IMR-90 (cell line): ENCODE results near the gene PIAS1.
"Not testable (repeated sequence)": the region's sequence is repeated elsewhere in the genome, so short reads cannot be mapped to it uniquely, and the experiment has no call there.

Experiments used
- BHLHE40 ChIP-seq: fragments of 150-350 bp; IDR thresholded peaks from 2 replicates; pipeline ENCODE4 v1.6.1; 2016; ENCODE audit warnings: mild to moderate bottlenecking, low read depth, low read length
- CEBPB ChIP-seq: IDR thresholded peaks from 2 replicates; pipeline ENCODE4 v1.6.1; 2012; ENCODE audit warnings: low read depth, low read length, improper control_type of control experiment
- CTCF ChIP-seq: conservative IDR thresholded peaks from 2 replicates; pipeline ENCODE4 v1.5.1; 2012; ENCODE audit warnings: mild to moderate bottlenecking, low read depth, low read length, improper control_type of control experiment
- ELK1 ChIP-seq: fragments of 150-350 bp; IDR thresholded peaks from 2 replicates; pipeline ENCODE4 v1.6.1; 2016; ENCODE audit warnings: low read depth, mild to moderate bottlenecking, low read length, moderate library complexity, borderline replicate concordance
- FOS ChIP-seq: fragments of 150-350 bp; IDR thresholded peaks from 2 replicates; pipeline ENCODE4 v1.6.1; 2016; ENCODE audit warnings: low read depth, low read length
- MAFK ChIP-seq: IDR thresholded peaks from 2 replicates; pipeline ENCODE4 v1.6.1; 2012; ENCODE audit warnings: low read depth, low read length, improper control_type of control experiment
- MAZ ChIP-seq: IDR thresholded peaks from 2 replicates; pipeline ENCODE4 v1.6.1; 2012; ENCODE audit warnings: low read depth, mild to moderate bottlenecking, low read length, improper control_type of control experiment, moderate library complexity, borderline replicate concordance
- MXI1 ChIP-seq: IDR thresholded peaks from 2 replicates; pipeline ENCODE4 v1.6.1; 2012; ENCODE audit warnings: low read depth, mild to moderate bottlenecking, low read length, moderate library complexity, borderline replicate concordance
- POLR2A ChIP-seq: IDR thresholded peaks from 2 replicates; pipeline ENCODE4 v1.6.1; 2012; ENCODE audit warnings: mild to moderate bottlenecking, low read depth, low read length
- RAD21 ChIP-seq: IDR thresholded peaks from 2 replicates; pipeline ENCODE4 v1.6.1; 2012; ENCODE audit warnings: low read length, improper control_type of control experiment
- RCOR1 ChIP-seq: IDR thresholded peaks from 2 replicates; pipeline ENCODE4 v1.6.1; 2012; ENCODE audit warnings: mild to moderate bottlenecking, low read length, improper control_type of control experiment; ENCODE audit not compliant: insufficient replicate concordance
- SMC3 ChIP-seq: fragments of 150-350 bp; IDR thresholded peaks from 2 replicates; pipeline ENCODE4 v1.6.1; 2016; ENCODE audit warnings: low read depth, mild to moderate bottlenecking, antibody characterized with exemption, low read length, moderate library complexity

- not testable (repeated sequence) for TF ChIP-seq ELK1, MAZ, RCOR1, CTCF, POLR2A, SMC3, MXI1, MAFK, BHLHE40, FOS, RAD21, CEBPB
Measured at GRCh38 chr15:68202994-68203393, 148.9 kb downstream of the PIAS1 start.
